Naive thymus-derived CD8-positive, alpha-beta T cell (primary cell): ENCODE measurements around the gene KDSR. TPM values are rescaled to one million over a fixed set of nuclear protein-coding genes. Genes with fewer than 3 reads are reported as not detected.
A peak's percentile ranks its signal among the peaks of the same experiment; 100 is the strongest.

Experiments used
- ATAC-seq, 2 donors: fragments of 150-1000 bp; cut with Tn5 transposase in 1 of 2; sonication (Bioruptor Pico), chemical (Tn5 transposase) in 1 of 2; 1 replicate in 1 of 2; 2 replicates in 1 of 2; pipeline ENCODE4 v1.10.0; 2021; ENCODE audit warnings: mild to moderate bottlenecking in 2 of 2, moderate library complexity in 2 of 2
- POLR2A ChIA-PET: fragments of 350-600 bp; sonication (Branson Sonifier 250); formaldehyde crosslinking; loops from one replicate; lab custom pipeline; 2021; ENCODE audit warnings: antibody characterized with exemption; lab: Charles Lee
- DNase-seq, 10 donors: peaks; one replicate each; pipeline versions ENCODE4 v3.0.0 to v3.0.0-alpha.2; 2020 to 2022
- H3K27ac Mint-ChIP-seq, 10 donors: one replicate each; pipeline ENCODE4 v1.8.0; 2020 to 2022; ENCODE audit warnings: mild to moderate bottlenecking in 10 of 10, mixed read lengths in 10 of 10, moderate library complexity in 4 of 10, inconsistent platforms in 1 of 10
- H3K27me3 Mint-ChIP-seq, 5 donors: one replicate each; pipeline ENCODE4 v1.8.0; 2021 to 2022; ENCODE audit warnings: mixed read lengths in 5 of 5
- H3K36me3 Mint-ChIP-seq, 3 donors: one replicate each; pipeline ENCODE4 v1.8.0; 2020 to 2022; ENCODE audit warnings: mixed read lengths in 3 of 3, mild to moderate bottlenecking in 2 of 3, inconsistent platforms in 1 of 3
- H3K4me1 Mint-ChIP-seq, 4 donors: one replicate each; pipeline ENCODE4 v1.8.0; 2021 to 2022; ENCODE audit warnings: mixed read lengths in 4 of 4
- H3K4me3 Mint-ChIP-seq, 10 donors: one replicate each; pipeline ENCODE4 v1.8.0; 2020 to 2022; ENCODE audit warnings: mild to moderate bottlenecking in 10 of 10, mixed read lengths in 10 of 10, moderate library complexity in 6 of 10, inconsistent platforms in 1 of 10
- H3K9me3 Mint-ChIP-seq, 9 donors: one replicate each; pipeline ENCODE4 v1.8.0; 2020 to 2022; ENCODE audit warnings: mixed read lengths in 9 of 9, mild to moderate bottlenecking in 3 of 9, inconsistent platforms in 1 of 9, moderate library complexity in 1 of 9
- polyA plus RNA-seq, 3 donors: library from polyadenylated mRNA; unstranded; fragments of 300-500 nt; fragmentation: Illumina TruSeq; gene quantifications; one replicate each; pipeline ENCODE4 v1.2.3, GENCODE V29; 2021
- total RNA-seq, 8 experiments: library from RNA in 2 of 8; stranded (reverse) in 2 of 8; gene quantifications; one replicate each; pipeline ENCODE4 v1.2.3 and lab custom pipeline; 2021 to 2026

The KDSR gene
- 10 to 100 TPM; 49.1 to 50.6 TPM for total RNA-seq
- polyA plus RNA-seq = 10 to 100 TPM; 55.9 to 66.9 (median 65.4) TPM
- total RNA-seq (lab: John Stamatoyannopoulos, UW) = 24.6 to 86.4 (median 71.3) reads per million in 6 experiments

- peak; percentile 88 to 89 for ATAC-seq
- peaks cover 0 to 14% (median 0%) of the 10 kb centered on the region in 9 donors for H3K9me3 Mint-ChIP-seq
- H3K4me3 Mint-ChIP-seq = peak within 1 kb of the TSS; percentile 85 to 98 (median 94)
- DNase-seq = peak; percentile 68 to 86 (median 78)
- peaks cover 0 to 8% (median 4%) of the 10 kb centered on the region in 3 donors for H3K36me3 Mint-ChIP-seq
- POLR2A ChIA-PET = interaction anchor here (1.0 to 1.8 kb wide), 3 partner anchors 23 to 55 kb away, joined by 4 to 11 read pairs (median 4); partner anchors contain the start of genes BCL2 and VPS4B
- H3K4me1 Mint-ChIP-seq = peaks cover 14 to 44% (median 41%) of the 10 kb centered on the region in 4 donors
- peak within 1 kb of the TSS; percentile 51 to 93 (median 89) for H3K27ac Mint-ChIP-seq
- H3K27me3 Mint-ChIP-seq = no peaks in the 10 kb centered on the region
Measured at GRCh38 chr18:63367053-63367953, at the start of gene KDSR. Gene KDSR, minus strand, starts transcription at chr18:63367206. Its CDS starts 88 bp downstream, at chr18:63367118.

GRCh38 chr18:63412953-63413352, 45.9 kb upstream of the KDSR start:
- Mint-ChIP-seq H3K36me3 (peaks cover 0 to 59% (median 14%) of the 10 kb centered on the region in 3 donors), H3K4me1 (peaks cover 12 to 47% (median 42%) of the 10 kb centered on the region in 4 donors), H3K27me3 (no peaks in the 10 kb centered on the region), H3K9me3 (no peaks in the 10 kb centered on the region), H3K27ac (peak overlapping the region in 3 of 10 donors; percentile 17 to 53 (median 23)), H3K4me3 (no peak overlapping the region)
- no peak for ATAC-seq
- no peak for DNase-seq
- POLR2A ChIA-PET = interaction anchor here (0.7 kb wide), 2 partner anchors 26 to 55 kb away, joined by 4 to 8 read pairs; no protein-coding TSS in a partner anchor

GRCh38 chr18:63410792-63411191, 43.8 kb upstream of the KDSR start:
- H3K4me3 Mint-ChIP-seq = no peak overlapping the region
- no peaks in the 10 kb centered on the region for H3K9me3 Mint-ChIP-seq
- peaks cover 0 to 80% (median 16%) of the 10 kb centered on the region in 3 donors for H3K36me3 Mint-ChIP-seq
- no peak for DNase-seq
- H3K4me1 Mint-ChIP-seq = peaks cover 17 to 51% (median 45%) of the 10 kb centered on the region in 4 donors
- POLR2A ChIA-PET = no interaction called here
- H3K27me3 Mint-ChIP-seq = no peaks in the 10 kb centered on the region
- H3K27ac Mint-ChIP-seq = peak overlapping the region in 4 of 10 donors; percentile 43 to 85 (median 62)
- ATAC-seq = no peak

DNA sequence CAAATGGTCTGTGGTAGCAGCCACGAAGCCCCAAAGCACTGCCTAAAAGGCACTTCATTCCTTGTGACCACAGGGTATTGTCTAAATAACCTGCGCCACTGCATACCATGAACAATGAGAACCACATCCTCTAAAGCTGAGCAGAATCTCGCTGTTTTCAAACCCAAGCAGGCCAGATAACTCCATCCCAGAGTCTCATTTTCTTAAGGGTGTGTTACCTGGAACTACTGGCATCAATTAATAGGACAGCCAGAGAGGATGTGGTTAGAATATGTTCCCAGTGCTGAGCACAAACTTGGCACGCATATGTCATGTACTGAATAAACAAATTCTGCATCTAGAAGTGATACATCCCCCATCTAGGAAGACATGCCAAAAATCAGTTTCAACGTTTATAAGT, 42.3 kb upstream of the KDSR start:
- Mint-ChIP-seq H3K27me3 (no peaks in the 10 kb centered on the region), H3K27ac (peak overlapping the region in 3 of 10 donors; percentile 31 to 52 (median 46)), H3K4me3 (no peak overlapping the region), H3K9me3 (no peaks in the 10 kb centered on the region), H3K4me1 (peaks cover 12 to 39% (median 37%) of the 10 kb centered on the region in 4 donors), H3K36me3 (peaks cover 0 to 78% (median 17%) of the 10 kb centered on the region in 3 donors)
- ATAC-seq = no peak
- POLR2A ChIA-PET = interaction anchor here (0.8 to 1.2 kb wide), 2 partner anchors 13 to 43 kb away, joined by 3 to 6 read pairs; partner anchors contain the start of gene VPS4B
- DNase-seq = no peak

DNA sequence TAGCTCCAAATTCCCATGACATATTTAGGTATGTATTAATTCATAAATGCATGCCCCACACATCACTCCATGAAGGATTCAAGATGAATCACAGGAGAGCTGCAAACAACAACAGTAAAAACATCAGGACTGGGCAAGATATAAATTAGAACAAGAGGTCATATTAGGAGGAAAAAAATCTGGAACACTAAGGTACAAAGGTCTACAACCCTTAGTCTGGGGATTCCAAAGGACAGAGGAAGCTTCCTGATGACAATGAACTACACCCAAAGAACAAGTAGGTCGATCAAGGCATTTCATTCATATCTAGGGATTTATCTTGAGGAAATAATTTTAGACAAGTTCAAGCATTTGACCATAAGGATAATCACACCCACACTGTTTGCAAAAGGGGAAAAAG, 40.7 kb upstream of the KDSR start:
- peaks cover 9 to 30% (median 24%) of the 10 kb centered on the region in 4 donors for H3K4me1 Mint-ChIP-seq
- DNase-seq = no peak
- POLR2A ChIA-PET = no interaction called here
- peak overlapping the region in 2 of 10 donors; percentile 16 to 37 for H3K27ac Mint-ChIP-seq
- H3K27me3 Mint-ChIP-seq = no peaks in the 10 kb centered on the region
- no peak overlapping the region for H3K4me3 Mint-ChIP-seq
- peaks cover 5 to 81% (median 24%) of the 10 kb centered on the region in 3 donors for H3K36me3 Mint-ChIP-seq
- no peaks in the 10 kb centered on the region for H3K9me3 Mint-ChIP-seq
- ATAC-seq = no peak

GRCh38 chr18:63405986-63406385, 39.0 kb upstream of the KDSR start:
- Mint-ChIP-seq H3K27me3 (no peaks in the 10 kb centered on the region), H3K4me1 (peaks cover 9 to 28% (median 22%) of the 10 kb centered on the region in 4 donors), H3K36me3 (peaks cover 6 to 88% (median 28%) of the 10 kb centered on the region in 3 donors), H3K4me3 (no peak overlapping the region), H3K27ac (peak overlapping the region in 1 of 10 donors; percentile 36), H3K9me3 (no peaks in the 10 kb centered on the region)
- no peak for DNase-seq
- POLR2A ChIA-PET = no interaction called here
- no peak for ATAC-seq

GRCh38 chr18:63402246-63403162, 35.5 kb upstream of the KDSR start:
- H3K36me3 Mint-ChIP-seq = peaks cover 6 to 92% (median 33%) of the 10 kb centered on the region in 3 donors
- H3K27me3 Mint-ChIP-seq = no peaks in the 10 kb centered on the region
- H3K4me3 Mint-ChIP-seq = no peak overlapping the region
- ATAC-seq = no peak
- no peaks in the 10 kb centered on the region for H3K9me3 Mint-ChIP-seq
- POLR2A ChIA-PET = no interaction called here
- DNase-seq = no peak
- peaks cover under 1 to 5% (median 3%) of the 10 kb centered on the region in 4 donors for H3K4me1 Mint-ChIP-seq
- H3K27ac Mint-ChIP-seq = no peak overlapping the region

DNA sequence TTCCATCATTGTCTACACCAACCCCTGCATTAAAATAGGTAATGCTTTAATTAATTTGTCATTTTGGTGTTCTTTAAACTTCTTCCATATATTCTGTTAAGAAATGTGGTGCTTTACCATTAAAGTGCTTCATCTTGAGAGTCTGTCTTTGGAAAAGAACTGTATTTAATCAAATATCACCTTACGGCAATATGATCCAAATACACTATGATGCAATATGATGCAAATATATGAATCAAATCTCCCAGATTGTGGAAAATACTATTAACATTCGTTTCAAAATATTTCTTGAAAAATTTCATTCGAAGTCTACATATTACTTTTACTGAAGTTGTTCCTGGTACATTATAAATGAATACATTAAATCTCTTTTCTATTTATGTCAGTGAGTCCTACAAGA, 32.3 kb upstream of the KDSR start:
- no peak for ATAC-seq
- H3K27ac Mint-ChIP-seq = peak overlapping the region in 1 of 10 donors; percentile 45
- no peaks in the 10 kb centered on the region for H3K27me3 Mint-ChIP-seq
- POLR2A ChIA-PET = no interaction called here
- no peak overlapping the region for H3K4me3 Mint-ChIP-seq
- H3K4me1 Mint-ChIP-seq = peaks cover 0 to 5% (median 0%) of the 10 kb centered on the region in 4 donors
- no peak for DNase-seq
- H3K36me3 Mint-ChIP-seq = peaks cover 6 to 97% (median 36%) of the 10 kb centered on the region in 3 donors
- H3K9me3 Mint-ChIP-seq = no peaks in the 10 kb centered on the region

DNA sequence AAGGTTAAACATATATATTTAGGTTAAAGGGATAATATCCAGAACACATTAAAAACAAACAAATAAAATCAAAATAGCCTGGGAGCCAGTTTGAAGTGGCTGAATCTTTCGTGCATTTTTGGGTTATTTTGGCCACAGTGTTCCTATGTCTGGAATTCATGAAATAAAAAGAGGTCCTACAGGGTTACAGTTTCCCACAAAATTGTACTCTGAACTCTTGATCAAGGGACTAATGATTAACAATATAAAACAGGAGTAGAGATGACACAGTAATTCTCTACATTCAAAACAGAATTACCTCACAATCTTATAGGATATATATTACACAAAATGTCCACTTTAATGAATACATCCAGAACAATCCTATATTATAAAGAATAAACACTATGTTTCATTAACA, 30.3 kb upstream of the KDSR start:
- H3K36me3 Mint-ChIP-seq = peaks cover 0 to 91% (median 23%) of the 10 kb centered on the region in 3 donors
- POLR2A ChIA-PET = interaction anchor here (1.2 kb wide), 1 partner anchor 25 kb away, joined by 5 read pairs; the partner anchor contains the start of gene VPS4B
- no peak for ATAC-seq
- H3K4me3 Mint-ChIP-seq = no peak overlapping the region
- peaks cover 0 to 5% (median 0%) of the 10 kb centered on the region in 4 donors for H3K4me1 Mint-ChIP-seq
- no peak overlapping the region for H3K27ac Mint-ChIP-seq
- no peaks in the 10 kb centered on the region for H3K27me3 Mint-ChIP-seq
- H3K9me3 Mint-ChIP-seq = no peaks in the 10 kb centered on the region
- no peak for DNase-seq

- H3K9me3 Mint-ChIP-seq = no peaks in the 10 kb centered on the region
- H3K27me3 Mint-ChIP-seq = no peaks in the 10 kb centered on the region
- H3K4me3 Mint-ChIP-seq = no peak overlapping the region
- no peak for DNase-seq
- H3K36me3 Mint-ChIP-seq = peaks cover 0 to 91% (median 26%) of the 10 kb centered on the region in 3 donors
- POLR2A ChIA-PET = no interaction called here
- H3K27ac Mint-ChIP-seq = no peak overlapping the region
- no peak for ATAC-seq
- H3K4me1 Mint-ChIP-seq = peaks cover 0 to 4% (median 0%) of the 10 kb centered on the region in 4 donors
Measured at GRCh38 chr18:63395503-63395902, 28.5 kb upstream of the KDSR start.

DNA sequence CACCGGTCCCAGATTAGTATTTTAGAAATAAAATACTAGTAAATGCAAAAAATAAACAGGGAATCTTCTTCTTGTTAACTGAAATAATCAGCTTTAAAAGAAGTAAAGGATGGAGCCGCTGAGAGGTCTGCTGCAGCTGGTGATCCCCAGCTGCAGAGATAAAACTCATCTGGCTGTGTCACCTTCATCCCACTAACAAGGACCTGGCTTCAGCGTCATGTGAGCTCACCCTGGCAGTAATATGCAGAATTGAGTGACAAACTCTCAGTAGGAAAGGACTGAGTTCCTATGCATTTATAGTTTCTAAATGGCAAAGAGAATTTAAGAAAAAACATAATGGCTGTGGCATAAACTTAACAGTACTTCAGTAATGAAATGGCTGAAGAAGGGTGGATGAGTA, 27.9 kb upstream of the KDSR start:
- Mint-ChIP-seq H3K27ac (peak overlapping the region in 1 of 10 donors; percentile 56), H3K9me3 (no peaks in the 10 kb centered on the region), H3K36me3 (peaks cover 0 to 89% (median 24%) of the 10 kb centered on the region in 3 donors), H3K4me3 (no peak overlapping the region), H3K4me1 (no peaks in the 10 kb centered on the region), H3K27me3 (no peaks in the 10 kb centered on the region)
- ATAC-seq = no peak
- DNase-seq = no peak
- POLR2A ChIA-PET = no interaction called here

GRCh38 chr18:63387861-63388260, 20.9 kb upstream of the KDSR start:
- Mint-ChIP-seq H3K4me1 (no peaks in the 10 kb centered on the region), H3K27ac (peak overlapping the region in 2 of 10 donors; percentile 4 to 43), H3K9me3 (peaks cover 0 to 7% (median 0%) of the 10 kb centered on the region in 9 donors), H3K27me3 (no peaks in the 10 kb centered on the region), H3K36me3 (peaks cover 10 to 45% (median 14%) of the 10 kb centered on the region in 3 donors), H3K4me3 (no peak overlapping the region)
- POLR2A ChIA-PET = no interaction called here
- ATAC-seq = no peak
- no peak for DNase-seq
